GM21529 (cell line): Measurements from ENCODE around the gene TPI1.
"Not testable (repeated sequence)": the region's sequence is repeated elsewhere in the genome, so short reads cannot be mapped to it uniquely, and the experiment has no call there.

Experiments
- ATAC-seq: cut with Tn5 transposase; IDR thresholded peaks from one replicate; pipeline ENCODE4 v1.9.1; 2021; ENCODE audit not compliant: unreplicated experiment

TPI1 gene

DNA sequence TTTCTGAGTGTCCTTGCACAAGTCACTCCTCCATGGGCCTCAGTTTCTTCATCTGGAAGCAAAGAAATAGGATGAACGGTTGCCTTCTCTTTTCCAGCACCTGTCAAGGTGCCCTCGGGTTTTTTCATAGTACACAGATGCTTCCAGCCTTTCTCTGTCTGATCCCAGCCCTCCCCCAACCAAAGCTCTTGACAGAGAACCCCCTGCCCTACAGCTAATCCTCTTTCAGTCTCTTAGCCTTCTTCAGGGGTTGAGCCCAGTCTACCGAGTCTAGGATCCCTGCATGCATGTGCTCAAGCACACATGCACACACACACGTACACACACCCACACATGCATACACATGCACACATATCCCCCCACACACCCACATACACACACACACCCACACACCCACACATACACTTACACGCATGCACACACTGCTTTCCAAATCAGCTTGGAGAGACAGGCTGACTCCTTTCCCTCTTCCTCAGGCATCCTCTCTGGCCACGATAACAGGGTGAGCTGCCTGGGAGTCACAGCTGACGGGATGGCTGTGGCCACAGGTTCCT lies 20.9 kb upstream of the TPI1 start:
- no peak for ATAC-seq

- no peak for ATAC-seq
These were observed 19.7 kb upstream of the TPI1 start for GRCh38 chr12:6847676-6848075.

- no peak for ATAC-seq
These were observed 17.9 kb upstream of the TPI1 start for GRCh38 chr12:6849427-6849826.

DNA sequence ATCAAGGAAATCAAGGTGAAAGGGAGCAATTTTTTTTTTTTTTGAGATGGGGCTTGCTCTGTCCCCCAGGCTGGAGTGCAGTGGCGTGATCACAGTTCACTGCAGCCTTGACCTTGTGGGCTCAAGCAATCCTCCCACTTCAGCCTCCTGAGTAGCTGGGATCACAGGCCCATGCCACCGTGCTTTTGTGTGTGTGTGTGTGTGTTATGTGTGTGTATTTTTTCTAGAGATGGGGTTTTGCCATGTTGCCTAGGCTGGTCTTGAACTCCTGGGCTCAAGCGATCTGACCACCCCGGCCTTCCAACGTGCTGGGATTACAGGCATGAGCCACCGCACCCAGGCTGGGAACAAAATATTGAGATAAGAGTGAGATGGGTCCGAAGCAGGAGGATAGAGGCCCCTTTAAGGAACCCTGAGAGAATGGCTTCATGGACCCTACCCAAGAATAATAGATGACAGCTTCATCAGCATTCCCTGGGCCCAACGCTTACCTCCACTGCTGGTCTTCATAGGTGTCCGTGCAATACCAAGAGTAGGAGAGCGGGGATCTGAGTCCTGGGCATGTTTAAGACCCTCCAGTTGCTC lies 17.3 kb upstream of the TPI1 start:
- ATAC-seq: no peak

- ATAC-seq: no peak
These were observed 16.6 kb upstream of the TPI1 start for GRCh38 chr12:6850796-6851152.

DNA sequence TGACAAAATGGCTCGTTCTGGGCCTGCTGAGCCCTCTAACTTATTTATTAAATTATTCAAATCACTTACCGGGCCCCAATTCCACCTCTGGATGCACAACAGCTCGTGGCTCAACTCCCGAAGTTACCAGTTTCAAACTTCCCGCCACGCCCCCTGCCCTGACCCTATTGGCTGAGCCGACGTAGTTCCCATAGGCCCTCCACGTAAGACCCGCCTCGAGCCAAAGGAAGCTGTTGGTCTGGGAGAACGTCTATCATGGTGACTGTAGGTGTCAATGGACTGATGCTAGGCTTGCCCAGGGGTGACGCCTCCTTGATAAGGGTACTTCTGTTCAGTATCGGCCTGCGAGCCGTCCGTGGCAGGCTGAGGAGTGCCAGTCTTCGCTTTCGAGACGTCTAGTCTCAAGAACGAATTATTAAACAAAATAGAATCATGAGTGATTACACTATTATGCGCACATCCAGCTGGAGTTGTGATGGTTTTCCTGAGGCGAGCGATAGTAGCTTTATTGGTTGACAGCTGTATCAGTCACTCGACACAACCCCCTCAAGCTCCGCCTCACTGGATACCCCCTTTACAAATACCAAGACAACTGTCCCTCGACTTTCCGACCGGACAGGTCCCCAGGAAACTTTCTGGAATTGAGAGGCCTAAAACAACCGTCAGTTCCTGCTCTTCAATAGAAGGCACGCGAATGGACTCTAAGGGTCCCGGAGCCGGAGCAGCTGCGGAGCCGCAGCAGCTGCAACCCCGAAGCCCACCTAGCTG lies 16.0 kb upstream of the TPI1 start, which contains the start of gene CDCA3:
Gene CDCA3 (minus strand): TSS at position 134 of the 768 bp plus-strand sequence. CDS start 334 bp downstream, outside the sequence.
- peak; percentile 52 for ATAC-seq

- ATAC-seq: peak; percentile 71
These were observed 15.2 kb upstream of the TPI1 start, which contains the start of gene USP5 for GRCh38 chr12:6851921-6852650. USP5 (plus strand) TSS chr12:6852150; CDS start chr12:6852180, 30 bp downstream.

- ATAC-seq: no peak
These were observed 14.5 kb upstream of the TPI1 start for GRCh38 chr12:6852651-6853354.

GRCh38 chr12:6853626-6854025 lies 13.7 kb upstream of the TPI1 start:
- ATAC-seq: no peak

- no peak for ATAC-seq
These were observed 13.3 kb upstream of the TPI1 start for GRCh38 chr12:6854036-6854435.

- no peak for ATAC-seq
These were observed 12.0 kb upstream of the TPI1 start for GRCh38 chr12:6855322-6855721.

DNA sequence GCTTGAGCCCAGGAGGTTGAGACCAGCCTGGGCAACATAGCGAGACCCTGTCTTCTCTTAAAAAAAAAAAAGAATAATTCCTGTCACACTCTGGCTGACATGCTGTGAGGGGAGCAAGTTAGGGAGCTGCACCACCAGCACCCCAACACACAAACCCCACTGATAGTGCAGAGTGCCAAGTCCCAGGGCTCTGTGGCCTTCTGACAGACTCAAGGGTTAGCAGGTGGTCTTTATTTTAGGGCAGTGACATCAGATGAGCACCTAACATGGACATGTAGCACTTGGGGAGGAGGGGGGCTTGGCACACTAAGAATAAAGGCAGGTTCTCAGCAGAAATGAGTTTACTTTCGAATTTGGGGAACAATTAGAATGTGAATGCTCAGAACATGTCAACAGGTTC lies 8.5 kb upstream of the TPI1 start:
- ATAC-seq: no peak

DNA sequence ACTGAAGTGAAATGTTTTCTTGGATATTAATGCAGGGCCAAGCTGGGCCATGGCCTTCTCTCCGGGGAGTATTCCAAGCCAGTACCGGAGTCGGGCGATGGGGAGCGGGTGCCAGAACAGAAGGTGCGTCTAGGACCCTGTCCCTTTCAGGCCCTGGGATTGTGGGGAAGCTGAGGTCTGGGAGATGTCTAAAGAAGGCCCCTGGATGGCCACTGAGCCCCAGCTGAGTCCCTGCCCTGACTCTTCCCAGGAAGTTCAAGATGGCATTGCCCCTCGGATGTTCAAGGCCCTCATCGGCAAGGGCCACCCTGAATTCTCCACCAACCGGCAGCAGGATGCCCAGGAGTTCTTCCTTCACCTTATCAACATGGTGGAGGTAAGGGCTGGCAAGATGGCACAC lies 7.2 kb upstream of the TPI1 start:
- ATAC-seq: no peak

DNA sequence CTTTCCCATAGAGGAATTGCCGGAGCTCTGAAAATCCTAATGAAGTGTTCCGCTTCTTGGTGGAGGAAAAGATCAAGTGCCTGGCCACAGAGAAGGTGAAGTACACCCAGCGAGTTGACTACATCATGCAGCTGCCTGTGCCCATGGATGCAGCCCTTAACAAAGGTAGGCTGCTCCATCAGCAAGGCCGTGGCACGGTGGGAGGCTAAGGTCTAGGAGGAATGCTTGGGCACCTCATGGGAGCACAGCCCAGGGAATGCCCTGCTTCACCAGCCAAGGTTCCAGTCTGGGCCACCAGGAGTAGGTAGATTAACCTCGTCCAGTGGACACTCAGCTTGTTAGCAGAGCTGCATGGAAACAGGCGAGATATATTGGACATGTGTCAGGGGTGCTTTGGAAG lies 6.4 kb upstream of the TPI1 start:
- ATAC-seq: no peak

- ATAC-seq: no peak
These were observed 5.9 kb upstream of the TPI1 start for GRCh38 chr12:6861391-6861790.

GRCh38 chr12:6863033-6863432 lies 4.3 kb upstream of the TPI1 start:
- ATAC-seq: no peak

DNA sequence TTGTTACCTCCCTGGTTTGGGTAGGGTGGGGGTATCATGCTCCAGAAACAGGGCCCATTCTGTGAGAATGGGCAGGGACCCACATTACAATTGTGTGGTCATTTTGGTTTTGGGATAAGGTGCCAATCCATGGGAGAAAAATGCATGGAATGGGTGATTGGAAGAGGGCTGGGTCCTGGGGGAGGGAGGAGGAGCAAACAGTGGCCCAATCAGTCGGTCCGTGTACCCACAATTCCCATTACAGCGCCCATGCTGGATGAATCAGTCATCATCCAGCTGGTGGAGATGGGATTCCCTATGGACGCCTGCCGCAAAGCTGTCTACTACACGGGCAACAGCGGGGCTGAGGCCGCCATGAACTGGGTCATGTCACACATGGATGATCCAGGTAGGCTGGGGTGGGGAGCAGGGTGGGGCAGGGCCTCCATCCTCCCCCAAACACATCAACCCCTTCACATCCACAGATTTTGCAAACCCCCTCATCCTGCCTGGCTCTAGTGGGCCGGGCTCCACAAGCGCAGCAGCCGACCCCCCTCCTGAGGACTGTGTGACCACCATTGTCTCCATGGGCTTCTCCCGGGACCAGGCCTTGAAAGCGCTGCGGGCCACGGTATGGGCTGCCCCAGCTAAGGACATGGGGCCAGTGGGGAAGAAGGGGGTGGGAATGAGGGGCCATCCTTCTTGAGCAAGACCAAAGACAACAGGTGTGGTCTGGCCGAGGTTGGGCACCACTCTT lies 3.6 kb upstream of the TPI1 start:
- no peak for ATAC-seq

GRCh38 chr12:6865307-6865706 lies 2.0 kb upstream of the TPI1 start:
- not testable (repeated sequence) for ATAC-seq

- ATAC-seq: no peak
These were observed 990 bp upstream of the TPI1 start for GRCh38 chr12:6866163-6866919.
